GM21619 (cell line): ENCODE measurements around the gene HSH2D.

Source experiments
- ATAC-seq: cut with Tn5 transposase; IDR thresholded peaks from one replicate; pipeline ENCODE4 v1.9.1; 2021; ENCODE audit not compliant: unreplicated experiment

HSH2D gene

DNA sequence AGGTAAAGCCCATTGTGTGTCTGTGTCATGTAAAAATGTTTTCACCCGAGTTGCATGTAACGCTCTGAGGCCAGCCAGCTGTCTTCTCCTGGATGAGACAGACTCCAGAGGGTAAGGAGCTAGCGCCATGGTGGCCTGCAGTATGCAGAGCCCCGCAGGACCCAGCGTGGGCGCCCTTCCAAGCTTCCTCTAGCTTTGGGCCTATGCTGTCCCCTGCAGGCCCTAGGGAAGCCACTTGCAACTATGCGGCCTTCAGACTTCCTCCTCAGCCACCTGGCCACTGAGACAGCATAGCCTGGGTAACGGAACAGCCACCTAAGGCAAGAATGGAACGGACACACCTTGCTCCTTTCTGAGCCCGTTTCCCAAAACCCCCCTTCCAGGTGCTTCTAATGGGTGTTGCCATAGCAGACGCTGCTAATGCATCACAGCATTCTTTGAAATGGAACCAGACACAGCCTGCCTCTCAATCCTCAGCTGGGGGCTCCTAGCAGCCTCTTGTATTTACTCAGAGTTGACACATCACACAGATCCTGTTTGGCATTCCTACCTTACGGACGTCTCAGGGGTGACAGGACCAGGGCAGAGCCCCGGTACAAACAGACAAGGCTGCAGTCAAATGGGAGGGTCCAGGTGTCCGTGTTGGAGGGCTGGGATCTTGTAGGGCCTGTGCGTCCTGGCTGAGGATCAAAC is 47.9 kb downstream of the HSH2D start:
- no peak for ATAC-seq

DNA sequence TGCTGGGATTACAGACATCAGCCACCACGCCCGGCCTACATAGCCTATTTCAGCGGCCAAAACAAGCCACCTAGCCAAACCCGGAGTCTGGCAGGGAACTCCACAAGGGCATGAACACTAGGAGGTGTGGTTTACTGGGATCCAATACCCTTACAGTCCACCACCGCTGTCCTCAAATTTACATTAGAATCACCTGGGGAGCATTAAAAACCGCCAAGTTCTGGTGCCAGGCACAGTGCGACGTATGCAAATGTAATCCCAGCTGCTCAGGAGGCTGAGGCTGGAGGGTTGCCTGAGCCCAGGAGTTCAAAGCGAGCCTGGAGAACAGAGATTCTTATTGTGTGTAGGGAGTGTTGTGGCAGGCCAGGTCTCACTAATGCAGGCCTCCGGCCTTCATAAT is 50.0 kb downstream of the HSH2D start:
- no peak for ATAC-seq

DNA sequence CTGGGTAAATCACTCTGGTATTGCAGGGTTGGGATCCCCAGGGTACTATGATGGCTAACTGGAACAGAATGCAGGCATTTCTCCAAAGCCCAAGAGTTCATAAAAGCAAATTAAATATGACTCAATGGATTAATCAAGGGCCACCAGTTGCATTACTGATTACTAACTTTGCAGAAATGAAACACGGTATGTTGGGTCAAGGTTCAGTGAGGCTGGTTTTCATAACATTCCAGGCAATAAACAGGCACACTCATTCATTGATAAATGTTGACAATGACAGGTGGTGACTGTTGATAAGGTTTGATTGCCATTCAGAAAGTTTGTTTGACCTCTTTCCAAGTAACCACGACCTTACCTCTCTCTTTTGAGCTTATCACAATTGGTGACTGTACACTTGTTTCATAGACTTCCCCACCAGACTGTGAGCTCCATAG is 53.7 kb downstream of the HSH2D start:
- no peak for ATAC-seq

DNA sequence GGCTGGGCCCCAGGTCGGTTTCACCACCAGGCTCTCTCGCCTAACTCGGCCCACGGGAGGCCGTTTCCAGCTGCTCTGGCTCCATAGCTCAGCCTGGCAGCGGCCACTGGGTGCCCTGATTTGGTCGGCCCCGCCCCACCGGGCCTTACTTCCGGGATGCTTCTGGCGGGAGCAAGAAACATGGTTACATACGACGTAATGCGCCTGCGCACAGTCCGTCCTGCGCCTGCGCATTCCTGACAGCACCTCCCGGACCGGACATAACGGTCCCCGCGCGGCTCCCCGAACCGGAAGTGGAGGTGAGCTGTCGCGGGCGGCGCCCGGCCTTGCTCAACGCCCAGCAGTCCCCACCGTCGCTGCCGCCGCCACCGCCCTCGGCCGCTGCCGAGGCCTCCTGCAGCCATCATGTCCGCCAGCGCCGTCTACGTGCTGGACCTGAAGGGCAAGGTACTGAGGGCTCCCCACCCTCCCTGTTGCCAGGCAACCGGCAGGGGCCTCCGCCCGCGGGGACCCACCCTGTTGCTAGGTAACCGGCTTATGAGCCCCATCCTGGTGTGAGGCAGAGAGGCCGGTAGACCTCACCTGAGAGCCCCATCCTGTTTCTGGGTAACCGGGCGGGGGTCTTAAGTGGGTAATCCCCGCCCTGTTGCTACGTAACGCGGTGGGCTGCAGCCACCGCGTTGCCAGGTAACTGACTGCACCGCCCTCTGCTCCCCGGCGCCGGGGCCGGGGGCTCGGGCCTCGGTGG is 54.3 kb downstream of the HSH2D start, which contains the start of gene AP1M1:
Gene AP1M1, plus strand, starts transcription at position 290 of the 748 bp plus-strand sequence. Its CDS starts 116 bp downstream, at position 406.
- peak; percentile 87 for ATAC-seq

DNA sequence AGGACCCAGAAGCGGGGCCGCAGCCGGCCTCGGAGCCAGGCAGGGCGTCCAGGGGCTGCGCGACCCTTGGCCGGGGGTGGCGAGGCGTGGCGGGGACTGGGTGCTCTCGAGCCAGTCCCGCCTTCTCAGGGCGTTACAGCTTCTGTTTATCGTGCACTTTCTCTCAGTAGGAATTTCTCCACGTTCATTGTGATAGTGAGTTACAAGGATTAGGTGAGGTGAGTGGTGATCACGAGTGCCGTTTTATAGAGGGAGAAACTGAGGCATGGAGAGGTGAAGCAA is 54.8 kb downstream of the HSH2D start:
- ATAC-seq, result peak; percentile 8

DNA sequence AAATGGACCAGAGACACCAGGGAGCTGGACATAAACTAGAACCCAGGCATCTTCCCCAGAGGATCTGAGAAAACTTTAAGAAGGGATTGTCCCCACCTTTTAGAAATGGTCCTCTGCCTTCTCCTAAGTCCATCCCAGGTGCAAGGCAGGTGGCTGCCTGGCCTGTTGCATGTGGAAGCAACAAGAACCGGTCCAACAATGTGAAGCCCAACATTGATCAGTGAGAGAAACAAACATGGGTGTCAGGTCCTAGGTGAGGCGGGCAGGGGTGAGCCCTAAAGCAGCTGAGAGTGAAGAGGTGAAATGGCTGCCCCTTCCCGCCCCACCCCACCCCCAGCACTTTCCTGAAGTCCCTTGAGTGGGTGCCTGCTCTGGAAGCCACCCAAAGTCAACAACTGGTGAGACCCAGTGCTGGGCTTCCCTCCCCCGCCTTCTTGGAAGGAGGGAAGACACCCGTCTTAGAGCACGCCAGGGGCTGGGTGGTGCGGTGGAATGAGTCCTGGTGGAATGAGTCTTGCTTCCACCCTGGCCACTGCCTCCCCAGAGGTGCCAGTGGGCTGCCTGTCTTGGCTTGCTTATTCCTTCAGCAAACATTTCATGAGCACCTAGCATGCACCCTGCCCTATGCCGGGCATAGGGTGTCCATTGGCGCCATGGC is 55.9 kb downstream of the HSH2D start:
- ATAC-seq, result no peak

DNA sequence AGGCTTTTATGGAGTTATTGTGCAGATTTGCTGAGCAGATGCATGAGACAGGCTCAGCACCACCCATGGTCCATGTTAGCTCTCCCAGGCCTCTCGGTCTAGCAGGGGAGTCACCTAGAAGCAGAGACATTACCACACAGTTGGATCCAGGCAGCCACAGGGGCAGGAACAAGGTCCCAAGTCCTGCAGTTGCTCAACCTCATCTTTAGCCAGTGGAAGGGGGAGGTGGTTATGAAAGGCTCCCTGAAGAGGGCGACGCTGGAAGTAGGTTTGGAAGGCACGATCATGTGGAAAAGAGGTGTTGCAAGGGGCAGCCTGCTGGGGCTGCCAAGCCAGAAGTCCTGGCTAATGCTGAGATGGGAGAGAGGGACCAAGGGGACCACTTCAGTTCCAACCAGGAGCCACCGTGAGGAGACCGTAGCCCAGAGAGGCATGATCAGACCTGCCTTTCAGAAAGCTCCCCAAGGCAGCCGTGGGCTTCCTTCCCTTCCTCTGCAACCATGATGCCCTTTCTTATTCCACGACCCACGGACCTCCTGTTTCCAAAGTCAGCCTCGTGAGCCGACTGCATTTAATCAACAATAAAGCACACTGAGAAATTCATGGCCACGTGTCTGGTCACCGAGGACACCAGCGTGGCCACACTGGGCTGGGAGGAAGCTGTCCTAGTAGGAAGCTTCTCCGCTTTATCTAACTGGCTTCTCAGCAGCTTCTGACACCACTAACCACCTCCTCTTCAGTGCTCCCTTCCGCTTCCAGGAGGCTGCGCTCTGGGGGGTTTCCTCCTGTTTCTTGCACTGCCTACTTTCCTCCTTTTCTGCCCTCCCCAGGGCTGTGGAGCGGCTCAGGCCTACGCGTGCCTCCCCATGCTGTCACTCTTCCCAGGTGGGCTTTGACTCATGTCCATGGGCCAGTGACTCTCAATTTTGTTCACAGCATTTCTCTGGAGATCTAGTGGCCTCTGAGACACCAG is 56.8 kb downstream of the HSH2D start:
- ATAC-seq, result no peak

DNA sequence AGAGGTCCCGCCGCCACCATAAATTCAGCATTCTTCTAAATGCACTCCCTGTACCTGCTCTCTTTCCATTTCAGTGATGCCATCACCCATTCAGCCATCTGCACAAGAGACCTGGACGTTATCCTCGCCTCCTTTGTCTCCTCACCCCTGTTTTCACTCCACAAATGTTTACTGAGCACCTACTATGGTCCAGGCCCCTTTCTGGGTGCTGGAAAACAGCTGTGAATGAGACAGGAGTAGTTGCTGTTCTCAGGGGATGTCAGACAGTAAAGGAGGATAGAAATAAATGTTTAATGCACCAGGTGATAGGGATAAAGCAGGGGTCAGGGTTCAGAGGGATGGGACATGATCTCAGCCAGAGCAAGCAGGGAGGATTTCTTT is 57.5 kb downstream of the HSH2D start:
- ATAC-seq, result no peak

DNA sequence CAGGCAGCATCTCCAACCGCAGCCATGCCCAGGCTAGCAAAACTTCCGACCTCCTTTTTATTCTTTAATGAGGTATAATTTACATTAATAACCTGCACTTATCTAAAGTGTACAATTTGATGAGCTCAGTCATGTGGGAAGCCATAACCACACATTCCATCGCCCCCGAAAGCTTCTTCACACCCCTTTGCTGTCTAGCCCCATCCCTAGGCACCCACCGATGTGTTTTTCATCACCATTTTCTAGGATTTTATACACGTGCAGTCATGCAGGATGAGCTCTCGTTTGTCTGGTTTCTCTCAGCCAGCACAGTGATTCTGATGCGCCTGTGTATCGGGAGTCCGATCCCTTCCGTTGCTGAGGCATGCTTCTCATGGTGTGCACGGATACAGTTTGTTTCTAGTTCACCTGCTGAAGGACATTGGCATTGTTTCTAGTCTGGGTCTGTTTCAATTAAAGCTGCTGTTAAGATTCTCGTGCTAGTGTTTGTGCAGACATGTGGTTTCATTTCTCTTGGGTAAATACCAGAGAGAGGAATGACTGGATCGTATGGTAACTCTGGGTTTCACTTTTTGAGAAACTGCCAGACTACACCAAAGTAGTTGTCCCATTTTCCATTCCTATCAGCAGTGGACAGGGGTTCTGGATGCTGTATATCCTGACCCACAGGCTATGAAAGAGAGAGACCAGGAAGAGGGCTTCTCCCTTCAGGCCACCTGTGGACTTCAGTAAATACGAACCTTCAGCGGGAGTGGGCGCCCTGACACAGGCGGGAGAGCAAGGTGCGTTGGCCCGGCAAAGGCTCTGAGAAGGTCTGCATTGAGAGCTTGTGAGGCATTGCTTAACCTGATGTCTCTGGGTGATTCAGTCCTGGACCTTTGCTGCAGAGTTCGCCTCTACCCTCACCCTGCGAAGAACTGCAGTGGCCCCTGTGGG is 59.1 kb downstream of the HSH2D start:
- ATAC-seq, result no peak

DNA sequence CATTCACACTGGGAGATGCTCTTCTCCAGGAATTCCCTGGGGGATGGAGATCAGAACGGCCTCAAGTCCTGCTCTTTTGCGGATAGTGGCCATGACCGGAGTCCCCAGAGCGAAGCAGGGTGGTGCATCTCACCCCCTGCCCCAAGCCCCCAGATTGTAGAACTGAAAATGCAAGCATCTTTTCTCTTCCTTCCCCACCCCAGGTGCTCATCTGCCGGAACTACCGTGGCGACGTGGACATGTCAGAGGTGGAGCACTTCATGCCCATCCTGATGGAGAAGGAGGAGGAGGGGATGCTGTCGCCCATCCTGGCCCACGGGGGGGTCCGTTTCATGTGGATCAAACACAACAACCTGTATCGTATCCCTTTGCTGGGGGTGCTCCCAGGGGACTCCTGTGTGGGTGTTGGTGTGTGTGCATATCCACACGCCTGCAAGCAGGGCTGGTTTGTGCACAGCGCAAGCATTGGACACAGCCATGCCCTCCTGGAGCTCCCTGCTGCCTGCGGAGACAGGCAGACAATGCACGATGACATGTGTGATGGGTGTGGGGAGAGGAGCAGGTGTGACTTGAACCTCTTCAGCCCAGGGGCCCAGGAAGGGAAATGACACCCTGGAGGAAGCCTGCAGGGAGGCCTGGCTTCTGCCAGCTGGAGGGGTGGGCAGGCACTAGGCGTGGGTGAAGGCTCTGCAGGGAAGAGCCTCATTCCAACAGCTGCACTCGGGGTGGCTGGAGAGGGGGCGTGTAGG is 59.9 kb downstream of the HSH2D start:
- no peak for ATAC-seq

DNA sequence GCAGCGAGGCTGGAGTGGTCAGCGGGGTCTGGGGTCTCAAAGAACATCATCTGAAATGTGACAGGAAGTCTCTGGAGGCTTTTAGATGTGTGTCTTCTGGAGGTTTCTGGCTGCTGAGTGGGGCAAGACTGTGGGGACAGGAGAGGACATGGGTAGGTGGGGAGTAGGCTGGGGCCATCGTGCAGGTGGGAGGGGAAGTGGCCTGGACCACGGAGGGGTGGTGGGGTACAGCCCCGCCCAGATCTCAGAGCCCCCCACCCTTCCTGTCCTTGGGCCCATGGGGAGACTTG is 60.5 kb downstream of the HSH2D start:
- ATAC-seq, result no peak

DNA sequence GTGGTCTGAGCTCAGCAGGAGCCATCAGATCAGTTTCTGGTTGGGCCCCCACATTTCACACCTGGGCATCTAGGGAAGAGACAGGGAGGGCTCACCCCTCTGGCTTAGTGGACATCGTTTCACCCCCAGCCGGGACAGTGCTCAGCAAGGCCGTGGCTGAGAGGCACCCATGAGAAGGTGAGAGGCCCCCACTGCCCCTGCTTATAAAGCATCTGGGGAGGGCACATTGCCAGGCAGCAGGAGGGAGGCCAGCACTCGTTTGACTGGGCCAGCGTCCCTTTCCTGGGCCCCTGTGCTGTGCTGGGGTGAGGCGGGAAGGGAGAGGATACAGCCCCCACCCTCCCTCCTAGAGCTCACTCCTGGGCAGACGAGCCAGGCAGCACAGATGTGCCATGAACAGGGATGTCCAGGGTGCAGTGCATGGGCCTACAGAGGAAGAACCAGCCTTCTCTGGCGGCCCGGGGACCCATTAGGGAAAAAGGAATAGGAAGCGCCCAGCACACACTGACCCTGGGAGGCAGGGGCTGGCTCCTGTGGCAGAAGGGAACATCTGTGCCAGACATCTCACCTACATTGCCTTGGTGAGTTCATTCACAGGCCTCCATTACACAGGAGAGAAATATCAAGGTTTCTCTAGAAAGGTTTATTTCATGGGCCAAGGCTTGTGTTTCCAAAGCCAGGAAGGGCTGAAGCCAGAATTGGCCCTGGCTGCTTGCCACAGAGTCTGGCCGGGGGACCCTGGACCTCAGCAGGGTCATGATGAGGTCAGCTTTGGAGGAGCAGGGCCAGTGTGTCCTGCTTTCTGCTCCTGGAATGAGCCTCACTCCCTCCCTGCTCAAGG is 61.9 kb downstream of the HSH2D start:
- no peak for ATAC-seq

DNA sequence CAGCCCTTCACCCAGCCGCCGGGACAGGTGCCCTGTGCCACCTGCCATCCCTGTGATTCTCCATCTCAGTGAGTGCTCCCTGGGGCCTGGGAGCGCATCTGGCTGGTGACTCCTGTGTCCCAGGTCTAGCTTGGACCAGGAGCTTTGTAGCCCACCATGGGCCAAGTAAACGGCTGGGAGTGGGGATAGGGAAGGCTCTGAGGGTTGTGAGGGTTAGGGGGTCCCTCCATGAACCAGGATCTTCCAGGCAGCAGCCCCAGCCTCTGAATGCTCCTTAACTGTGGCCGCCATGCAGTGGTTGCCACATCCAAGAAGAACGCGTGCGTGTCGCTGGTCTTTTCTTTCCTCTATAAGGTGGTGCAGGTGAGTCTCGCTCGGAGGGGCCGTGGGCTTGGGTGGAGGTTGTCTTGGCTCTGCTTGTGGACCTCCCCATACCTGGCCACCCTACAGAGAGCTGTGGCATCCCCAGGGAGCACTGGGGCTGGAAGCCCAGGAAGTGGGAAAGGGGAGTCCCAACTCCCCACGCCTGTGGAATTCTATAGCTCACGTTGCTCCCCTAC is 62.6 kb downstream of the HSH2D start:
- ATAC-seq, result no peak

DNA sequence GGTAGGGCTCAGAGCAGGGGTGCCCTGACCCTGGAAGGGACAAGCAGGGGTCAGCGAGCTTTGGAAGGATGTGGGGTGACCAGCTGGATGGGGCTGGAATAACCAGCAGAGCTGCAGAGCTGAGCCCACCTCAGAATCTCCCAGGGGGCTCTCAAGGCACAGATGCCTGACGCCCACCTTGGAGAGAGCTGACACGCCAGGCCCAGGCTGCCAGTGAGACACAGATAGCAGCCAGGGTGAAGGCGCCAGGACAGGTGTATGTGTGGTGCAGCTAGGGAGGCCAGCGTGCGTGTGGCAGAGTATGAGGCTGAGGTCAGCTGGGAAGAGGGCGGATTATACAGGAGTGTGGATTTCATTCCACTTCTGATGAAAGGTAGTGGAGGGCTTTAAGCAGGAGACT is 63.2 kb downstream of the HSH2D start:
- no peak for ATAC-seq

DNA sequence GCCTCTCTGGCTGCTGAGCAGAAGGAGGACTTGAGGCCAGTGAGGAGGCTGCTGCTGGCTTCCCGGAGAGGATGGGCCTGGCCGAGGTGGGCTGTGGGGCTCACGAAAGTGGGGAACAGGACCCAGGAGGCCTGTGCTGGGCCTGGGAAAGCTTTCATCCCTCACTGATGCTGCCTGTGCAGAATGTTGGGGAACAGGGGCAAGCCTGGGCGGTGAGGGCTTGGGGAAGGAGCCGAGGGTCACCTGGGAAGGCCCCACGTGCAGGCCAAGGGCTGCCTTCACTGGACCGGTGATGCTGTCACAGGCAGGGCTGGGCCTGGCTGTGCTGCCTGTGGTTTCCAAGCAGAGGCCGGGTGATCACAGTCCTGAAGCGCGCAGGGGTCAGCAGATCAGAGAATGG is 63.6 kb downstream of the HSH2D start:
- no peak for ATAC-seq

DNA sequence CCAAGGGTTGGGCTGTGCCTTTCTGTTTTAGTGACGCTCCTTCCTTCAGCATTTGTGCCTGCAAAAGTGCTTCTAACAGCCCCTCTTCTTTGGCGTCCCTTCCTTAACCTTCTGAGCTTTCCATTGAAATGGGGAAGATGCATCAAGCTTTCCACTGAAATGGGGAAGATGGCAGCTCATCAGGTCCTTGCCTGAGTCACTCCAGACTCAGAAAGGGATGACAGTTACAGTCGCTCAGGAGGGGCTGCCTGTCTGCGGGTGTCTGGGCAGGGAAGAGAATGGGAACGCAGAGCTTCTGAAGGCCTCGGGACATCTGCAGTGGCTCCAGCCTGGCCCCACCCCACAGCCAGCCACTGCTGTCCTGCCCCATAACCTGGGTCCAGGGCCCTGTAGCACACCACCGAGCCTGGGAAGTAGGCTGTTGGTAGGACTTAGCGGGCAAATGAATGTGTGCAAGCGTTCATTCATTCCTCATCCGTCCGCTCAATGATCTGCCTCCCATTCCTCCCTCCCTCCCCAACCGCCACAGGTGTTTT is 64.1 kb downstream of the HSH2D start:
- no peak for ATAC-seq
